ENCODE measurements around the gene ARTN.

ARTN gene

GRCh38 chr1:43925846-43926245 lies 7.8 kb upstream of the ARTN start:
- DNase-seq: no peak

- no peak for DNase-seq
These were observed 3.2 kb upstream of the ARTN start for GRCh38 chr1:43930168-43930948.

- no peak for DNase-seq
These were observed 2.7 kb upstream of the ARTN start for GRCh38 chr1:43930949-43931275.

- no peak for DNase-seq
These were observed 1.6 kb upstream of the ARTN start for GRCh38 chr1:43931711-43932660.

GRCh38 chr1:43932786-43933385 lies 715 bp upstream of the ARTN start:
- no peak for DNase-seq

DNA sequence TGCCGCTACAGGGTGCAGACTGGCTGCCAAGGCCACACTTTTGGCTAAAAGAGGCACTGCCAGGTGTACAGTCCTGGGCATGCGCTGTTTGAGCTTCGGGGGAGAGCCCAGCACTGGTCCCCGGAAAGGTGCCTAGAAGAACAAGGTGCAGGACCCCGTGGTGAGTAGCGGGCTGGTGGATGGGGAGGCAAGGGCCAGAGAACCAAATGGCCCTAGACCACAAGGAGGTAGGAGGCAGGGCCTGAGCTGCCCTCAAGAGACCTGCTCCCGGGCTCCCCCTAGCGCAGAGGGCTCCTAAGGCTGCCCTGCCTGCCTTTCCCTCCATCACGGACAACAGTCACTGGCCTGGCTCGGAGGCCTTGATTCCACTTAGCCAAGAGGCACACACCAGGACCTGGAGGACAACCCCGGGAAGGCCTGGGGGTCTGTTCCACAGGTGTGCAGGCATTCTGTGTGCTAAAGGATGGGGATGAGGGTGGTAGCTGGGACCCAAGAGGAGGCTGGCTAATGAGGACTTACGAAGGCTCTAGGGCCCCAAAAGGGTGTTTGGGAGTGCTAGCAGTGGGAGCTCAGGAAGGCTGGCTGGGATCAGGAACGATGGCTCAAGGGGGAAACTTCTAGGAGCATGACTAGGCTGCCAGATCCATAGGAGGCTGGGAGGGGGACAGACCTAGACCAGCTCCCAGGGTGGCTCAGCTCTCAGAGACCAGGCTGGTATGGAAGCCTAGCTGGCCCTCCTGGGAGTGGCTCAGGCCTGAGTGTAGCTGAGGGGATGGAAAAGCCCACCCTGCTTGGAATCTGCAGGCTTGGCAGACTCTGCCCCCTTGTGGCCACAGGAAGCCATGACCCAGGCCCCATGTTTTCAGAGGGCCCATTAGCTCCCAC lies 742 bp downstream of the ARTN start:
- DNase-seq: peak; percentile 41

GRCh38 chr1:43934986-43935324 lies 1.4 kb downstream of the ARTN start:
- no peak for DNase-seq

DNA sequence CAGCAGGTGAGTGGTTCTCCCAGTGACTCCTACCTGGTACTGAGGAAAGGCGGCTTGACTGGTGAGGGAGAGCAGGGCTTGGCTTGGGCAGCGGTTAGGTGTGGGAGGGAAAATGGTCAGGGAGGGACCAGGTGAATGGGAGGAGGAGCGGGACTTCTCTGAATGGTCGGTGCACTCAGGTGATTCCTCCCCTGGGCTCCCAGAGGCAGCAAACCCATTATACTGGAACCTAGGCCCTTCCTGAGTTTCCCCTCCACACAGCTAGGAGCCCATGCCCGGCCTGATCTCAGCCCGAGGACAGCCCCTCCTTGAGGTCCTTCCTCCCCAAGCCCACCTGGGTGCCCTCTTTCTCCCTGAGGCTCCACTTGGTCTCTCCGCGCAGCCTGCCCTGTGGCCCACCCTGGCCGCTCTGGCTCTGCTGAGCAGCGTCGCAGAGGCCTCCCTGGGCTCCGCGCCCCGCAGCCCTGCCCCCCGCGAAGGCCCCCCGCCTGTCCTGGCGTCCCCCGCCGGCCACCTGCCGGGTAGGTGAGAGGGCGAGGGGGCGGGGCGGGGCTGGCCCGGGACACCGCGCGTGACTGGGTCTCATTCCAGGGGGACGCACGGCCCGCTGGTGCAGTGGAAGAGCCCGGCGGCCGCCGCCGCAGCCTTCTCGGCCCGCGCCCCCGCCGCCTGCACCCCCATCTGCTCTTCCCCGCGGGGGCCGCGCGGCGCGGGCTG lies 2.3 kb downstream of the ARTN start:
- no peak for DNase-seq

GRCh38 chr1:43936431-43937151 lies 3.0 kb downstream of the ARTN start:
- no peak for DNase-seq

- DNase-seq: no peak
These were observed 3.7 kb downstream of the ARTN start for GRCh38 chr1:43937179-43937865.

GRCh38 chr1:43938383-43938782 lies 4.8 kb downstream of the ARTN start:
- DNase-seq: no peak

- no peak for DNase-seq
These were observed 5.4 kb downstream of the ARTN start for GRCh38 chr1:43938892-43939587.

GRCh38 chr1:43942411-43942810 lies 8.8 kb downstream of the ARTN start:
- DNase-seq: no peak

GRCh38 chr1:43944860-43945259 lies 11.3 kb downstream of the ARTN start:
- DNase-seq: no peak

GRCh38 chr1:43945674-43946235 lies 12.2 kb downstream of the ARTN start:
- DNase-seq: no peak

- peak; percentile 92 for DNase-seq
These were observed 12.8 kb downstream of the ARTN start, which contains the start of gene IPO13 for GRCh38 chr1:43946236-43947060. IPO13 (plus strand) TSS chr1:43946950; CDS start chr1:43947601, 651 bp downstream.

DNA sequence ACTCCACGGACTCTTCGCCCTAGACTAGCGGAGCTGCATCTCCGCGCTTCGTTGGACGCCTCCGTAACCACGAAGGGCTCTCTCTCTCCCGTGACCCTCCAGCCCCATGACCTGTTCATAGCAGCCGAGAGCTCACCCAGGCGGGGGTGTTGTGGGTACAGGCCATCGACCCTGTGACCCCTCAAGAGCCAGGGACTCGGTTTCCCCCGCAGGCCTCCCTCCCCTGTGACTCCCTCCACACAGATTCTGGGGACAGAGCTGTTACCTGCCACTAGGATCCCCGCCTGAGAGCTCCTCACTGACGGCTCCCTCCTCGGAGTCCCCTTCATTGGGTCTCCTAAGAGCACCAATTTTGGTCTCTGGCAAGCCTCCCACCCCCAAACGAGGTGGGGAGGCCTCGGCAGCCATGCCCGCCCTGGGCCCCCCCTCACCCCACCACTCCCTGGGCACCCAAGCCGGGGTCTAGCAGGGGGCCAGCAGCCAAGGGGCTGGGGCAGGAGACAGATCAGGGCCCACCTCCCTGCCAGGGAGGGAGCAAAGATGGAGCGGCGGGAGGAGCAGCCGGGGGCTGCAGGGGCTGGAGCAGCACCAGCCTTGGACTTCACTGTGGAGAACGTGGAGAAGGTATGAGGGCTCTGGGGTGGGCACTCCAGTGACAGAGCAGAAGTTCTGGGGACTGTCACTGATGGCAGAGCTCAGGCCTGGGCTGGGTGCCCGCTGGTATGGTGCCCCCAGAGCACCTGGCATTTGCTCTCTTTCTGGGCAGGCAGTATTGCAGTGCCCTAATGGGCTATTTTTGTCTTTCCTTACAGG lies 13.7 kb downstream of the ARTN start:
- DNase-seq: no peak

Measured in activated gamma-delta T cell treated with Interleukin-2 at 50 U/mL for 16 hours (primary cell).